GM12801 (cell line): ENCODE data around the gene KDM6B.

Experiments
- TF ChIP-seq, protein P1 (sequence below): IDR thresholded peaks from one replicate; pipeline ENCODE4 v1.5.1; 2011; ENCODE audit warnings: control low read depth; ENCODE audit not compliant: insufficient read length; ENCODE audit errors: extremely low read depth

Gene KDM6B

DNA sequence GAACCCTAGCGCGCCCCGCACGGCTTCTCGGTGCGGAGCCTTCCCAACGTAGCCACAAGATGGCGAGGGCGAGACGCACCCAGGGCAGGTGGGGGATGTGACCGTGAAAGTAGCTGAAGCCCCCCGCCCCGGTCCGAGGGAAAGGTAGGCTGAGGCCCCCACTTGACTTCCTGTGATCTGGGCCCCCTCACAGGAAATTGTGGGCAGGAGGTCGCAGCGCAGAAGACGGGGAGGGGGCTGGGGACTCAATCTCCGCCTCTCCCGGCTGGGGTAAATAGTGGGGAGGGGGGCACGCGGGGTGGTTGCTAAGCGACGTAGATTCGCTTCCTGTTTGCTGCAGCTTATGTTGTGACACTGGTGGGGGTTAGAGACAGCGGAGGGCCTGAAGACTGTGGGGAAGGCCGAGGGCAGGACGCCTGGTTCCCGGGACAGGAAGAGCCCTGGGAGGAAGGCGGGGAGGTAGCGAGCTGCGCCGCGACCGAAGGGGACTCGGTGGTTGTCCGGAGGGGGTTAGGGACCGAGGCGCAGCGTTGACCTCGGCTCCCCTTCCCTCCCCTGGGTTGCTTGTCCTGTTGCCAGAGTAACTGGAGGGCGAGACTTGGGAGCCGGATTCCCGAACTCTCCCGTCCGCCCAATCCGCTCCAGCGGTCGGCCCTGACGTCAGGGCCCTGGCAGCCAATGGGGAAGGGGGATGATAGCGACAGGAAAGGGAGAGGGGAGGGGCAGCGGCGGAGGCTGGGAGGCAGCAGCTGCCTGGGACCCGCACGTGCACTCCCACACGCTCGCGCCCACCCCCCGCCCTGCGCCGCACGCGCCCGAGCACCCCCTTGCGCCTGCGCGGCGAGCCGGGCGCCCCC lies 1.2 kb downstream of the KDM6B start:
- TF ChIP-seq, protein P1, sequence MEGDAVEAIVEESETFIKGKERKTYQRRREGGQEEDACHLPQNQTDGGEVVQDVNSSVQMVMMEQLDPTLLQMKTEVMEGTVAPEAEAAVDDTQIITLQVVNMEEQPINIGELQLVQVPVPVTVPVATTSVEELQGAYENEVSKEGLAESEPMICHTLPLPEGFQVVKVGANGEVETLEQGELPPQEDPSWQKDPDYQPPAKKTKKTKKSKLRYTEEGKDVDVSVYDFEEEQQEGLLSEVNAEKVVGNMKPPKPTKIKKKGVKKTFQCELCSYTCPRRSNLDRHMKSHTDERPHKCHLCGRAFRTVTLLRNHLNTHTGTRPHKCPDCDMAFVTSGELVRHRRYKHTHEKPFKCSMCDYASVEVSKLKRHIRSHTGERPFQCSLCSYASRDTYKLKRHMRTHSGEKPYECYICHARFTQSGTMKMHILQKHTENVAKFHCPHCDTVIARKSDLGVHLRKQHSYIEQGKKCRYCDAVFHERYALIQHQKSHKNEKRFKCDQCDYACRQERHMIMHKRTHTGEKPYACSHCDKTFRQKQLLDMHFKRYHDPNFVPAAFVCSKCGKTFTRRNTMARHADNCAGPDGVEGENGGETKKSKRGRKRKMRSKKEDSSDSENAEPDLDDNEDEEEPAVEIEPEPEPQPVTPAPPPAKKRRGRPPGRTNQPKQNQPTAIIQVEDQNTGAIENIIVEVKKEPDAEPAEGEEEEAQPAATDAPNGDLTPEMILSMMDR: no peak

GRCh38 chr17:7835814-7836595 lies 2.0 kb downstream of the KDM6B start:
- TF ChIP-seq, protein P1: no peak

DNA sequence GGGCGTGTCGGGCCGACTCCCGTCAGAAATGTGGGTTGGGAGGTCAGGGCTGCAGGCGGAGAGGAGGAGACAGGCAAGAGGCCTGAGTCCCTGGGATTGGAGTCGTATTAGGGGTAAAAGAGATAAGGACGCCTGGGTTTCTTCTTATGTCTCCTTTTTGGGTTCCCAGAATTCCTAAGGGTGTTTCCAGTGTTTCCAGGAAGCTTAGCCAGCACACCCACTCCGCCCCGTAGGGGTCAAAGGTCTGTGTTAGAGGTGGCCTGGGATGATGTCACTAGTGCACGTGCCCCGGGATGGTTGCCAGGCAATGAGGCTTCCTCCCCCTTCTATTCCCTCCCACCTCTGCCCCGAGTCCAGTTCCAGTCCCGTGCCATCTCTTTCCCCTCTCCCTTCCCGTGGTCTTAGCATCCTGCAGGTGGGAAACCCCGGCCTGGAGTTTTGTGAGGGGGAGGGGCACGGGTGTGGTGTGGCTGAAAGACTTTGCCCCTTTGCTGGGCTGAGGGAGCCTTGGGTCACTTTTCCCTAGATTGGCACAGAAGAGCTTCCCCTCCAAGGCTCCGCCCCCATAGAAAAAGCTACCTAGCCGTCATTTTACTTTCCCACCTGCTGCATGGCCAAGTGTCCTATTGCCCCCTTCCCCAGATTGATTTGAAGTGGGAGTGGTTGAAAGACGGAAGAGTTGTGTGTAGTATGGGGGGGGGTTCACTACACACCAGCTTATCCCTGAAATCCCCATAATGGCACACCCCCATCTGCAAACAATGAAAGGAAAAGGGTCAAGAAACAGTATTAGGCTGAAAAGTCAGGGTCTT lies 2.8 kb downstream of the KDM6B start:
- TF ChIP-seq, protein P1: no peak

- TF ChIP-seq, protein P1: no peak
Measured at GRCh38 chr17:7837408-7838088, 3.5 kb downstream of the KDM6B start.

DNA sequence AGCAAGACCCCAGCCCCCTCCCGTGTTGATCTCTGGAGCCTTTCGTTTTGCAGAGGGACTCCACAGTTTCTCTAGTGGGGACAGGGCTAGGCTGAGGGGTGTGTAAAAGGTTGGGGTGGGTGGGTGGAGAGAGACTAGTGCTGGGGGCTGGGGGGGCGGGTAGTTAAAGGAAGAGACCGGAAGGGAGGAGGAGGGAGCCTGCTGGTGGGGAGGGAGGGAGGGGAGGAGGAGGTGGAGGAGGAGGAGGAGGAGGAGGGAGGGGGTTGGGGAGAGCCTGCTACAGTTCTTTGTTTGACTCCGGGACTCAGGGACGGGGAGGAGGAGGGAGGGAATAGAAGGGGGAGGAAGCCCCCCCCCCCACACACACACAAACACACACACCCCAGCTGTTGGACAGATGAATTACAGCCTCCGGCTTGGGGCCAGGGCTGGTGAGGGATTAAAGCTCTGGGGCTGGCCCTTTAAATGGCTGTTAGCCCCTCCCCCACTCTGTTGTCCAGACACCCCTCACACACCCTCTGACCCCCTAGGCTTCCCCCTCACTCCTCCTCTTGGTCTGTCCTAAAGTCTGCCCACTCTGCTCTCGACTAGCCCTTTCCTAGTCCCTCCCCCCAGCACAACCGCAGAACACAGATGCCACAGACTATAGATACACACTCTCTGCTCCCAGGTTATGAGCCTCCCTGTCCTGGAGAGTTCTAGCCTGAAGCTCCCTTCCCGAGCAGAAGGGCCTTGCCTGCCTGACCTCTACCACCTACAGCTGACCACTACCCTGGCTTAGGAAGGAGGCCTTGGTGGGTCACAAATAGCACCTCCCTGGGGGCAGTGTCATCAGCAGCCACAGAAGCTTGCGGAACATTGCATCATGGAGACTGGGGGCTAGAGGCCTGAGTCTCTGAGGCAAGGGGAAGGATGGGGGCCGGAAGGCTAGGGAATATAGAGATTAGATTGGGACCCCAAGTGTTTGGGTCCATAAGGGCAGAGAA lies 4.4 kb downstream of the KDM6B start:
- TF ChIP-seq, protein P1: no peak

DNA sequence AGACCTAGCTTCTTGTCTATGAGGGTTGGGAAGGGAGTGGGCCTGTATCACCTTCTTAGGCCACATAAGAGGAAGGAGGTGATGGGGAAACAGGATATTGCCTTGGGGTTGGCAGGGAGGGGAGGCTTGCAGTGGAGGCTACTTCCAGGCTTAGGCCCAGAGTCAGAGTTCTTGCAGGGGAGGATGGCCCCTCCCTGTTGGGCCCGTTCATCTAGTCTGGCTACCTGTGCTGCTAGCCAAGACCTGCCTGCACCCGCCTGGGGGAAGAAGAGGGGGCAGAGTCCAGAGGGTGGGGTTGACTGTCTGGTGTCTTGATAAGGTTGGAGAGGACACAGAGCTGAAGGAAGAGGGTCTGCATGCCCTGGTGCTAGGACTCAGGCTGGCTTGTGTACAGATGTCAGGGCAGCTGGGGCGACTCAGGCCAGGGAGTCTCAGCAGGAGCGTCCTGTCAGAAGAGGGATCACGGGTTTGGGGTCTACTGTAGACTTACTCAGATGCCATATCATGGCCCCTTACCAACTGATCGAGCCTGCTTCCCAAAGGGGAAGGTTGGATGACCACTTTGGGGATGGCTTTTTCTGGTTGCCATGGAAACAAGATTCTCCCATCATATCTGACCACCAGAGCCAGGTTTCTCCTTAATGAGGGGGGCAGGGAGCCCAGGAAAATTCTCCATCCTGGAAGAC lies 5.3 kb downstream of the KDM6B start:
- TF ChIP-seq, protein P1: no peak
